IMR-90 (cell line): ENCODE results near the gene ZNF556. TPM values are rescaled to one million over a fixed set of nuclear protein-coding genes. Genes with fewer than 3 reads are reported as not detected.

Source experiments
- ATAC-seq: fragments of 200-7000 bp; cut with Tn5 transposase; 2 replicates; pipeline ENCODE4 v1.9.1; 2020; ENCODE audit warnings: low read depth, mild to moderate bottlenecking, moderate library complexity
- BruUV-seq: library from RNA; stranded (reverse); fragments of 400-500 nt; replicated peaks from 2 replicates; lab custom pipeline; 2021; lab: Mats Ljungman, UMichigan
- CTCF ChIA-PET: fragments of 300-600 bp; formaldehyde crosslinking; extraction: SDS; loops from one replicate; lab custom pipeline; 2021; ENCODE audit warnings: antibody characterized with exemption; lab: Yijun Ruan, JAX
- POLR2A ChIA-PET: fragments of 300-600 bp; sonication (Branson Sonifier 250); formaldehyde crosslinking; loops from one replicate; lab custom pipeline; 2022; ENCODE audit warnings: antibody characterized with exemption; ENCODE audit not compliant: unreplicated experiment; lab: Charles Lee
- DNase-seq: peaks from one replicate; pipeline ENCODE4 v3.0.0; 2013
- H2AFZ ChIP-seq: replicated peaks from 2 replicates; pipeline ENCODE3; 2013; ENCODE audit warnings: low read length, mild to moderate bottlenecking; ENCODE audit not compliant: poor library complexity
- H2AK5ac ChIP-seq: 2 replicates; pipeline ENCODE4 v1.6.1; 2013; ENCODE audit warnings: low read depth, low read length, inconsistent platforms
- H2AK9ac ChIP-seq: replicated peaks from 2 replicates; pipeline ENCODE3; 2013; ENCODE audit warnings: mild to moderate bottlenecking, low read depth, low read length, moderate library complexity; ENCODE audit not compliant: poor library complexity
- H2BK120ac ChIP-seq: 2 replicates; pipeline ENCODE4 v1.6.1; 2013; ENCODE audit warnings: low read depth, low read length, inconsistent platforms
- H2BK15ac ChIP-seq: 3 replicates; pipeline ENCODE4 v1.6.1; 2013; ENCODE audit warnings: low read depth, low read length, inconsistent platforms
- H2BK20ac ChIP-seq: 2 replicates; pipeline ENCODE4 v1.6.1; 2013; ENCODE audit warnings: low read depth, mild to moderate bottlenecking, inconsistent platforms, low read length, moderate library complexity
- H2BK5ac ChIP-seq: 2 replicates; pipeline ENCODE4 v1.6.1; 2013; ENCODE audit warnings: mild to moderate bottlenecking, low read depth, low read length, inconsistent platforms; ENCODE audit not compliant: poor library complexity, severe bottlenecking
- H3K14ac ChIP-seq: replicated peaks from 2 replicates; pipeline ENCODE4 v1.6.1; 2013; ENCODE audit warnings: low read depth, low read length, inconsistent platforms
- H3K18ac ChIP-seq: 2 replicates; pipeline ENCODE4 v1.6.1; 2013; ENCODE audit warnings: low read depth, low read length, control low read depth
- H3K23ac ChIP-seq: 2 replicates; pipeline ENCODE4 v1.6.1; 2013; ENCODE audit warnings: low read depth, low read length, inconsistent platforms
- H3K27ac ChIP-seq: 2 replicates; pipeline ENCODE4 v1.5.1; 2013; ENCODE audit warnings: mild to moderate bottlenecking, control low read depth, low read length; ENCODE audit not compliant: insufficient read depth
- H3K27me3 ChIP-seq: 2 replicates; pipeline ENCODE4 v1.6.1; 2013; ENCODE audit warnings: low read length; ENCODE audit not compliant: control insufficient read depth, insufficient read depth
- H3K36me3 ChIP-seq: 2 replicates; pipeline ENCODE4 v1.6.1; 2013; ENCODE audit warnings: low read length, mixed read lengths; ENCODE audit not compliant: control insufficient read depth, insufficient read depth
- H3K4ac ChIP-seq: 2 replicates; pipeline ENCODE4 v1.6.1; 2013; ENCODE audit warnings: low read depth, low read length, inconsistent platforms
- H3K4me1 ChIP-seq: 2 replicates; pipeline ENCODE4 v1.6.1; 2013; ENCODE audit warnings: low read length, mixed read lengths; ENCODE audit not compliant: control insufficient read depth, insufficient read depth
- H3K4me2 ChIP-seq: 2 replicates; pipeline ENCODE4 v1.6.1; 2013; ENCODE audit warnings: low read depth, mild to moderate bottlenecking, control low read depth, low read length, moderate library complexity
- H3K4me3 ChIP-seq: 2 replicates; pipeline ENCODE4 v1.5.1; 2013; ENCODE audit warnings: low read depth, mild to moderate bottlenecking, control low read depth, low read length, moderate library complexity; ENCODE audit not compliant: insufficient read depth
- H3K56ac ChIP-seq: 2 replicates; pipeline ENCODE4 v1.6.1; 2013; ENCODE audit warnings: low read length, inconsistent platforms; ENCODE audit not compliant: insufficient read depth; ENCODE audit errors: extremely low read depth
- H3K79me1 ChIP-seq, 2 experiments: 2 replicates each; pipeline ENCODE4 v1.6.1; 2013; ENCODE audit warnings: low read length in 2 of 2, inconsistent platforms in 1 of 2, low read depth in 1 of 2
- H3K9ac ChIP-seq: 2 replicates; pipeline ENCODE4 v1.6.1; 2013; ENCODE audit warnings: low read depth, low read length, control low read depth
- H3K9me1 ChIP-seq: 2 replicates; pipeline ENCODE4 v1.6.1; 2013; ENCODE audit warnings: low read length, inconsistent platforms; ENCODE audit not compliant: insufficient read depth
- H3K9me3 ChIP-seq: 2 replicates; pipeline ENCODE4 v1.6.1; 2013; ENCODE audit warnings: low read length; ENCODE audit not compliant: control insufficient read depth, insufficient read depth
- H4K20me1 ChIP-seq: 2 replicates; pipeline ENCODE4 v1.6.1; 2013; ENCODE audit warnings: low read length, inconsistent platforms; ENCODE audit not compliant: insufficient read depth
- H4K5ac ChIP-seq: 2 replicates; pipeline ENCODE4 v1.6.1; 2013; ENCODE audit warnings: mild to moderate bottlenecking, low read depth, low read length, control low read depth
- H4K8ac ChIP-seq, 2 experiments: 2 replicates each; pipeline ENCODE4 v1.6.1; 2013; ENCODE audit warnings: low read depth in 2 of 2, low read length in 2 of 2, control low read depth in 1 of 2, inconsistent platforms in 1 of 2
- H4K91ac ChIP-seq: 2 replicates; pipeline ENCODE4 v1.6.1; 2013; ENCODE audit warnings: low read depth, low read length, inconsistent platforms; ENCODE audit not compliant: insufficient read depth
- CEBPB ChIP-seq: IDR thresholded peaks from 2 replicates; pipeline ENCODE4 v1.6.1; 2012; ENCODE audit warnings: low read depth, low read length, improper control_type of control experiment
- CHD1 ChIP-seq: IDR thresholded peaks from 2 replicates; pipeline ENCODE4 v1.6.1; 2012; ENCODE audit warnings: low read depth, low read length, improper control_type of control experiment
- NFE2L2 ChIP-seq: fragments of 150-350 bp; IDR thresholded peaks from 2 replicates; pipeline ENCODE4 v1.6.1; 2016; ENCODE audit warnings: low read depth, mild to moderate bottlenecking, low read length
- RAD21 ChIP-seq: IDR thresholded peaks from 2 replicates; pipeline ENCODE4 v1.6.1; 2012; ENCODE audit warnings: low read length, improper control_type of control experiment
- RFX5 ChIP-seq: IDR thresholded peaks from 2 replicates; pipeline ENCODE4 v1.8.0; 2012; ENCODE audit warnings: low read depth, mild to moderate bottlenecking, low read length, moderate library complexity
- WGBS, 2 experiments: methylation state at CpG; one replicate each; pipeline versions ENCODE4 v1.1.5 to v1.1.7; 2013; ENCODE audit warnings: missing lambda C conversion rate in 2 of 2; ENCODE audit not compliant: insufficient read length in 1 of 2; ENCODE audit errors: extremely low coverage in 2 of 2; 5-methylcytosine and 5-hydroxymethylcytosine counted together
- dilution Hi-C: fragments of 300-500 bp; cut with HindIII; formaldehyde crosslinking; loops from one replicate; pipeline ENCODE4 v1.14.3; 2018; ENCODE audit warnings: low sequenced_read_pairs; ENCODE audit not compliant: unreplicated experiment
- in situ Hi-C: fragments of 300-500 bp; cut with MboI; formaldehyde crosslinking; loops from 3 replicates; pipeline ENCODE4 v1.14.3; 2019; ENCODE audit warnings: low sequenced_read_pairs, inconsistent platforms, mixed read lengths
- intact Hi-C: fragments of 100-400 bp; cut with micrococcal nuclease; formaldehyde crosslinking; loops from 2 replicates; pipeline ENCODE4 v1.10.0; 2022
- polyA plus RNA-seq, 3 experiments: library from polyadenylated mRNA; depleted of rRNA; stranded (reverse); fragments of >200 nt; gene quantifications; 2 replicates each; pipeline ENCODE4 v1.2.3, GENCODE V29; 2012; ENCODE audit warnings: low replicate concordance in 1 of 3
- total RNA-seq: library from RNA; depleted of rRNA; stranded (reverse); fragments of >200 nt; gene quantifications from 2 replicates; pipeline ENCODE4 v1.2.3, GENCODE V29; 2012
- TF ChIP-seq, protein P1 (sequence below): fragments of 150-350 bp; IDR thresholded peaks from 2 replicates; pipeline ENCODE4 v1.6.1; 2017; ENCODE audit warnings: mild to moderate bottlenecking, antibody characterized with exemption, low read length, low read depth

Gene ZNF556
- total and polyA plus RNA-seq, 2 of the 4 experiments (the other 2 are of a cell fraction), result not detected

DNA sequence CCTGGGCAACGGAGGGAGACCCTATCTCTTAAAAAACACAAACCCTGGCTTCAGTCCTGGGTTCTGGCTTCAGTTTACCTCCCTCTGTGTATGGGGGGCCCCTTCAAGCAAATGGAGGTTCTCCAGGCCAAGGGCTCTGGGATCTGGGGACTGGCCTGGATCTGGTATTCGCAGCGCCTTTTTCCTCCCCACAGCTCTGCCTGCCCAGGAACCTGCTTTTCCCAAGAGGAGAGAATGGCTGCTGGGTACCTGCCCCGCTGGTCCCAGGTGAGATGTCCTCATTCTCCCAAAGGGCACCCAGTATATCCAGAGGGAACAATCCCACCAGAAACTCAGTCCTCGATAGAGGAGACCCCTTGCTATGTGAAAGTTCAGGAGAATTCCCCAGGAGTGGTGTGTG is 44.3 kb upstream of the ZNF556 start:
- no peak overlapping the region for H2BK120ac ChIP-seq
- intact Hi-C loops (no loop called here), dilution Hi-C loops (no loop called here), in situ Hi-C loops (no loop called here)
- no peak overlapping the region for H3K27ac ChIP-seq
- no peaks in the 10 kb centered on the region; the same call in 1 of the 2 replicates for H3K4me1 ChIP-seq
- H2AK5ac ChIP-seq, result no peak overlapping the region
- WGBS, 2 experiments, result no CpG with 5 or more reads among the region's 5 CpGs
- no peak overlapping the region for H3K23ac ChIP-seq
- CTCF ChIA-PET, result no interaction called here
- H3K4me3 ChIP-seq, result no peak overlapping the region
- H2BK5ac ChIP-seq, result no peak overlapping the region
- no peak overlapping the region for H2AFZ ChIP-seq
- no peak overlapping the region for H4K91ac ChIP-seq
- H3K9me1 ChIP-seq, result 0 out of 2 replicates have a peak, but pooled peaks cover 4% of the 10 kb centered on the region
- H3K14ac ChIP-seq, result no peak overlapping the region
- H3K27me3 ChIP-seq, result no peaks in the 10 kb centered on the region
- POLR2A ChIA-PET, result no interaction called here
- peaks cover 6 to 11% of the 10 kb centered on the region in 2 experiments; a peak in 2 of 4 replicates for H3K79me1 ChIP-seq
- no peak overlapping the region for H4K5ac ChIP-seq
- H3K9ac ChIP-seq, result no peak overlapping the region
- H3K4me2 ChIP-seq, result no peak overlapping the region
- no peak for TF ChIP-seq CHD1
- no peak for TF ChIP-seq RFX5
- TF ChIP-seq RAD21, result no peak
- TF ChIP-seq CEBPB, result no peak
- TF ChIP-seq, protein P1, sequence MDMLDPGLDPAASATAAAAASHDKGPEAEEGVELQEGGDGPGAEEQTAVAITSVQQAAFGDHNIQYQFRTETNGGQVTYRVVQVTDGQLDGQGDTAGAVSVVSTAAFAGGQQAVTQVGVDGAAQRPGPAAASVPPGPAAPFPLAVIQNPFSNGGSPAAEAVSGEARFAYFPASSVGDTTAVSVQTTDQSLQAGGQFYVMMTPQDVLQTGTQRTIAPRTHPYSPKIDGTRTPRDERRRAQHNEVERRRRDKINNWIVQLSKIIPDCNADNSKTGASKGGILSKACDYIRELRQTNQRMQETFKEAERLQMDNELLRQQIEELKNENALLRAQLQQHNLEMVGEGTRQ, result no peak
- TF ChIP-seq NFE2L2, result no peak
- H4K20me1 ChIP-seq, result no peaks in the 10 kb centered on the region
- H3K9me3 ChIP-seq, result peaks cover 9% of the 10 kb centered on the region; the same call in 1 of the 2 replicates
- no peak overlapping the region for H2AK9ac ChIP-seq
- no peak overlapping the region for H4K8ac ChIP-seq
- no peak overlapping the region for H3K18ac ChIP-seq
- peaks cover 14% of the 10 kb centered on the region; the same call in 1 of the 2 replicates for H3K36me3 ChIP-seq
- no peak for ATAC-seq
- H2BK20ac ChIP-seq, result no peak overlapping the region
- BruUV-seq, result no TSS peak
- no peak overlapping the region for H2BK15ac ChIP-seq
- H3K56ac ChIP-seq, result no peak overlapping the region
- H3K4ac ChIP-seq, result no peak overlapping the region
- DNase-seq, result no peak
